Panc1 (cell line): ENCODE data around the gene PSMD1.

Source experiments
- REST ChIP-seq, 2 experiments: IDR thresholded peaks; 2 replicates each; pipeline ENCODE4 v1.6.1; 2011 to 2012; ENCODE audit warnings: low read depth in 2 of 2, control low read depth in 1 of 2, low read length in 1 of 2, mild to moderate bottlenecking in 1 of 2, moderate library complexity in 1 of 2; ENCODE audit not compliant: insufficient read depth in 1 of 2
- TF ChIP-seq, protein P1 (sequence below): fragments of 450-650 bp; IDR thresholded peaks from 2 replicates; pipeline ENCODE4 v1.5.1; 2017; ENCODE audit warnings: mild to moderate bottlenecking

DNA sequence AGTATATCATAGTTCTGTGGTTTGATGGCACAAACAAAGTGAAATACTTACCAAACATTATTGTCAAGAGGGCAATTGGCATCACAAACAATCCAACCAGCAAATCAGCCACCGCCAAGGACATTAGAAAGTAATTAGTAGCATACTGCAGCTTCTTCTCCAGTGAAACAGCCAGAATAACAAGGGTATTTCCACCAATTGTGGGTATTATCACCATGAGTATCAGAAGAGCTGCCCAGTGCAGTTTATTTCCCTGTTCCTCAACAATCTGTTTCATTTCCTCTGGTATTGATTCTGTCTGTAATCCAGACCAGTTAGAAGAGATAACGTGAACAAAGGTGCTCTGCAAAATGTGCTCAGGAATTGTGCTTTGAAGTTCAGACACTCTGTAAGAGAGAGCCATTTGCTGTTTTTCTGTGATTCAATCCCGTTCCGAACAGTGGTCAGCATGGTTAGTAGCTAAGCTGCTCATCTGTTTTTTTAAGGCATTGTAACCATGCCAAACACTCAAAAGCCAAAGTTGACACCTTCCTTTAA, 66.8 kb downstream of the PSMD1 start:
- TF ChIP-seq, protein P1, sequence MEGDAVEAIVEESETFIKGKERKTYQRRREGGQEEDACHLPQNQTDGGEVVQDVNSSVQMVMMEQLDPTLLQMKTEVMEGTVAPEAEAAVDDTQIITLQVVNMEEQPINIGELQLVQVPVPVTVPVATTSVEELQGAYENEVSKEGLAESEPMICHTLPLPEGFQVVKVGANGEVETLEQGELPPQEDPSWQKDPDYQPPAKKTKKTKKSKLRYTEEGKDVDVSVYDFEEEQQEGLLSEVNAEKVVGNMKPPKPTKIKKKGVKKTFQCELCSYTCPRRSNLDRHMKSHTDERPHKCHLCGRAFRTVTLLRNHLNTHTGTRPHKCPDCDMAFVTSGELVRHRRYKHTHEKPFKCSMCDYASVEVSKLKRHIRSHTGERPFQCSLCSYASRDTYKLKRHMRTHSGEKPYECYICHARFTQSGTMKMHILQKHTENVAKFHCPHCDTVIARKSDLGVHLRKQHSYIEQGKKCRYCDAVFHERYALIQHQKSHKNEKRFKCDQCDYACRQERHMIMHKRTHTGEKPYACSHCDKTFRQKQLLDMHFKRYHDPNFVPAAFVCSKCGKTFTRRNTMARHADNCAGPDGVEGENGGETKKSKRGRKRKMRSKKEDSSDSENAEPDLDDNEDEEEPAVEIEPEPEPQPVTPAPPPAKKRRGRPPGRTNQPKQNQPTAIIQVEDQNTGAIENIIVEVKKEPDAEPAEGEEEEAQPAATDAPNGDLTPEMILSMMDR = no peak
- TF ChIP-seq REST (IDR thresholded peaks at IDR 0.05; ENCODE audit: insufficient read depth in 1 of 2, low read depth in 2 of 2, low read length in 1 of 2) = no peak
